HCT116 (cell line): ENCODE data around the gene DYNLRB1. TPM values are rescaled to one million over a fixed set of nuclear protein-coding genes. Genes with fewer than 3 reads are reported as not detected.

Source experiments
- ATAC-seq: fragments of 200-7000 bp; cut with Tn5 transposase; 2 replicates; pipeline ENCODE4 v1.9.1; 2020; ENCODE audit warnings: mild to moderate bottlenecking, moderate library complexity
- BruUV-seq: library from RNA; stranded (reverse); fragments of 400-500 nt; replicated peaks from 2 replicates; lab custom pipeline; 2021; lab: Mats Ljungman, UMichigan
- CTCF ChIA-PET: fragments of 300-600 bp; sonication (Branson Sonifier 250); formaldehyde crosslinking; loops from one replicate; lab custom pipeline; 2021; ENCODE audit warnings: antibody characterized with exemption; lab: Charles Lee
- POLR2A ChIA-PET: fragments of 300-600, 350-600 bp; sonication (Branson Sonifier 250); formaldehyde crosslinking; loops from one replicate; lab custom pipeline; 2021; ENCODE audit warnings: antibody characterized with exemption; lab: Charles Lee
- RAD21 ChIA-PET, 2 experiments: fragments of 300-600 bp; sonication (Branson Sonifier 250); formaldehyde crosslinking; loops; one replicate each; lab custom pipeline; 2023; ENCODE audit warnings: low total read pairs in 2 of 2; ENCODE audit not compliant: uncharacterized antibody in 2 of 2, unreplicated experiment in 2 of 2, low non-redundant PET in 1 of 2; lab: Charles Lee
- DNase-seq: peaks from one replicate; pipeline ENCODE4 v3.0.0-alpha.2; 2010; ENCODE audit warnings: low read depth, low spot score
- H2AFZ ChIP-seq: fragments of 200-600 bp; shearing (Covaris generic), sonication (generic); 2 replicates; pipeline ENCODE4 v1.6.1; 2017; ENCODE audit warnings: low read depth, mixed run types, mixed read lengths, antibody characterized with exemption, low read length; ENCODE audit not compliant: poor library complexity, severe bottlenecking
- H3K27ac ChIP-seq: 2 replicates; pipeline ENCODE4 v1.5.1; 2012; ENCODE audit warnings: low read depth, low read length
- H3K27me3 ChIP-seq: fragments of 200-600 bp; sonication (generic); 2 replicates; pipeline ENCODE4 v1.6.1; 2016; ENCODE audit warnings: mixed run types, low read length, mixed read lengths; ENCODE audit not compliant: insufficient read depth
- H3K36me3 ChIP-seq, 2 experiments: fragments of 200-500 bp in 1 of 2; fragments of 200-600 bp in 1 of 2; sonication (Bioruptor generic) in 1 of 2; sonication (generic) in 1 of 2; 2 replicates each; pipeline versions ENCODE4 v1.5.1 to v1.6.1; 2014 to 2016; ENCODE audit warnings: low read length in 2 of 2, inconsistent platforms in 1 of 2, mixed read lengths in 1 of 2, mixed run types in 1 of 2; ENCODE audit not compliant: insufficient read depth in 2 of 2, control insufficient read depth in 1 of 2
- H3K4me1 ChIP-seq, 2 experiments: fragments of 200-600 bp in 1 of 2; sonication (generic) in 1 of 2; 2 replicates each; pipeline versions ENCODE4 v1.5.1 to v1.6.1; 2012 to 2017; ENCODE audit warnings: low read length in 2 of 2, inconsistent platforms in 1 of 2, mild to moderate bottlenecking in 1 of 2, mixed read lengths in 1 of 2, mixed run types in 1 of 2, moderate library complexity in 1 of 2; ENCODE audit not compliant: insufficient read depth in 2 of 2, control insufficient read depth in 1 of 2
- H3K4me2 ChIP-seq: fragments of 200-600 bp; sonication (generic); 2 replicates; pipeline ENCODE4 v1.6.1; 2017; ENCODE audit warnings: mixed run types, low read length, mixed read lengths
- H3K4me3 ChIP-seq, 2 experiments: fragments of 200-600 bp in 1 of 2; sonication (generic) in 1 of 2; replicated peaks in 1 of 2; 2 replicates each; pipeline ENCODE4 v1.5.1; 2011 to 2016; ENCODE audit warnings: low read length in 2 of 2, control low read depth in 1 of 2, low read depth in 1 of 2, mild to moderate bottlenecking in 1 of 2, mixed read lengths in 1 of 2, mixed run types in 1 of 2
- H3K79me2 ChIP-seq: fragments of 200-600 bp; sonication (generic); 2 replicates; pipeline ENCODE4 v1.6.1; 2017; ENCODE audit warnings: mild to moderate bottlenecking, mixed run types, low read length, moderate library complexity, mixed read lengths; ENCODE audit not compliant: insufficient read depth
- H3K9ac ChIP-seq: fragments of 200-600 bp; sonication (generic); 2 replicates; pipeline ENCODE4 v1.6.1; 2016; ENCODE audit warnings: low read length, mixed read lengths
- H3K9me2 ChIP-seq: fragments of 200-600 bp; sonication (generic), shearing (Covaris generic); 2 replicates; pipeline ENCODE4 v1.6.1; 2017; ENCODE audit warnings: mixed run types, mild to moderate bottlenecking, moderate library complexity; ENCODE audit not compliant: insufficient read depth
- H3K9me3 ChIP-seq, 2 experiments: fragments of 200-500 bp in 1 of 2; fragments of 200-600 bp in 1 of 2; sonication (Bioruptor generic) in 1 of 2; sonication (generic) in 1 of 2; 2 replicates each; pipeline ENCODE4 v1.6.1; 2014 to 2017; ENCODE audit warnings: low read length in 2 of 2, mixed read lengths in 2 of 2, inconsistent platforms in 1 of 2, low read depth in 1 of 2, mild to moderate bottlenecking in 1 of 2, mixed run types in 1 of 2, moderate library complexity in 1 of 2; ENCODE audit not compliant: control insufficient read depth in 1 of 2, insufficient read depth in 1 of 2
- H4K20me1 ChIP-seq: fragments of 200-600 bp; sonication (generic), shearing (Covaris generic); 2 replicates; pipeline ENCODE4 v1.6.1; 2017; ENCODE audit warnings: mixed run types, mild to moderate bottlenecking, moderate library complexity; ENCODE audit not compliant: insufficient read depth
- CBX3 ChIP-seq: IDR thresholded peaks from 2 replicates; pipeline ENCODE4 v1.6.1; 2012; ENCODE audit warnings: low read depth
- EGR1 ChIP-seq: IDR thresholded peaks from 2 replicates; pipeline ENCODE4 v1.6.1; 2012; ENCODE audit warnings: low read depth
- RAD21 ChIP-seq: IDR thresholded peaks from 2 replicates; pipeline ENCODE4 v1.6.1; 2012; ENCODE audit warnings: low read depth, mild to moderate bottlenecking
- SRF ChIP-seq: IDR thresholded peaks from 2 replicates; pipeline ENCODE4 v1.6.1; 2012; ENCODE audit warnings: low read depth
- TCF7L2 ChIP-seq: IDR thresholded peaks from 2 replicates; pipeline ENCODE4 v1.7.0; 2011; ENCODE audit warnings: borderline replicate concordance, inconsistent platforms; ENCODE audit not compliant: insufficient read depth, insufficient read length; ENCODE audit errors: extremely low read depth
- intact Hi-C: fragments of 100-400 bp; cut with micrococcal nuclease; formaldehyde crosslinking; loops from 2 replicates; pipeline ENCODE4 v1.10.0; 2022
- total RNA-seq: library from RNA; stranded (reverse); gene quantifications from one replicate; pipeline ENCODE4 v1.2.1, GENCODE V29; 2021; ENCODE audit not compliant: unreplicated experiment
- TF ChIP-seq, protein P1 (sequence below): IDR thresholded peaks from 2 replicates; pipeline ENCODE4 v1.6.1; 2012
- TF ChIP-seq, protein P2 (sequence below), 3 experiments: fragments of 200-600 bp in 1 of 3; sonication (generic) in 1 of 3; IDR thresholded peaks in 2 of 3; conservative IDR thresholded peaks in 1 of 3; 2 replicates each; pipeline ENCODE4 v1.5.1; 2012 to 2017; ENCODE audit warnings: low read depth in 2 of 3, low read length in 2 of 3, antibody characterized with exemption in 1 of 3, borderline replicate concordance in 1 of 3, control low read depth in 1 of 3, mild to moderate bottlenecking in 1 of 3, mixed read lengths in 1 of 3, mixed run types in 1 of 3, moderate library complexity in 1 of 3; ENCODE audit not compliant: insufficient read depth in 1 of 3
- TF ChIP-seq, protein P3 (sequence below): IDR thresholded peaks from 2 replicates; pipeline ENCODE4 v1.6.1; 2011; ENCODE audit warnings: mild to moderate bottlenecking, low read length, moderate library complexity; ENCODE audit not compliant: insufficient replicate concordance; ENCODE audit errors: extremely low read depth
- TF ChIP-seq, protein P4 (sequence below): IDR thresholded peaks from 2 replicates; pipeline ENCODE4 v1.6.1; 2012; ENCODE audit warnings: low read depth

DYNLRB1 gene
- total RNA-seq, 1 experiment from 2014 or later = 106 TPM

DNA sequence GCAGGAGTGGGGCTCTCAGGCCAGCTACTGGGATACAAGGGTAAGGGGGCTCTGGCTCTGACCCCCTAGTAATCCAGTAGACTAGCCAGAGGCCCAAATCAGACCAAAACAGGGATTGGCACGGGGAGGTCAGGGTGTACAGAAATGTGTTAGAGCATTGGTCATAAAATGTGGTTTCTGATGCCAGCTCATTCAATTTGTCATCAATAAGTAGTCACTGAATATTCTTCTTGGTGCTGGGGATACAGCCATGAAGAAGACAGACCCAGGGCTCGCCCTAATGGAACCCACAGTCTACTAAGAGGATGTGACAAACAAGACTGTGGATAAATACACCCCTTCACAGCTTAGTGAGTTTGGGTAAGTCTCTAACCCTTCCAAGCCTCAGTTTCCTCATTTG is 53.4 kb downstream of the DYNLRB1 start:
- Histone ChIP-seq H4K20me1 (no peaks in the 10 kb centered on the region), H2AFZ (no peak overlapping the region), H3K4me1 (no peaks in the 10 kb centered on the region), H3K9me2 (no peaks in the 10 kb centered on the region), H3K4me2 (no peak overlapping the region), H3K4me3 (no peak overlapping the region), H3K36me3 (0 out of 4 replicates have a peak, but pooled peaks cover 2 to 4% of the 10 kb centered on the region in 2 experiments), H3K9ac (no peak overlapping the region), H3K79me2 (no peaks in the 10 kb centered on the region), H3K27ac (no peak overlapping the region), H3K27me3 (no peaks in the 10 kb centered on the region), H3K9me3 (no peaks in the 10 kb centered on the region)
- RAD21 ChIA-PET = no interaction called here
- intact Hi-C loops = no loop called here
- BruUV-seq = no TSS peak
- CTCF ChIA-PET = no interaction called here
- TF ChIP-seq RAD21 (no peak), CBX3 (no peak), TCF7L2 (no peak), SRF (no peak), EGR1 (no peak)
- TF ChIP-seq, protein P1, sequence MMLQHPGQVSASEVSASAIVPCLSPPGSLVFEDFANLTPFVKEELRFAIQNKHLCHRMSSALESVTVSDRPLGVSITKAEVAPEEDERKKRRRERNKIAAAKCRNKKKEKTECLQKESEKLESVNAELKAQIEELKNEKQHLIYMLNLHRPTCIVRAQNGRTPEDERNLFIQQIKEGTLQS = no peak
- TF ChIP-seq, protein P2, sequence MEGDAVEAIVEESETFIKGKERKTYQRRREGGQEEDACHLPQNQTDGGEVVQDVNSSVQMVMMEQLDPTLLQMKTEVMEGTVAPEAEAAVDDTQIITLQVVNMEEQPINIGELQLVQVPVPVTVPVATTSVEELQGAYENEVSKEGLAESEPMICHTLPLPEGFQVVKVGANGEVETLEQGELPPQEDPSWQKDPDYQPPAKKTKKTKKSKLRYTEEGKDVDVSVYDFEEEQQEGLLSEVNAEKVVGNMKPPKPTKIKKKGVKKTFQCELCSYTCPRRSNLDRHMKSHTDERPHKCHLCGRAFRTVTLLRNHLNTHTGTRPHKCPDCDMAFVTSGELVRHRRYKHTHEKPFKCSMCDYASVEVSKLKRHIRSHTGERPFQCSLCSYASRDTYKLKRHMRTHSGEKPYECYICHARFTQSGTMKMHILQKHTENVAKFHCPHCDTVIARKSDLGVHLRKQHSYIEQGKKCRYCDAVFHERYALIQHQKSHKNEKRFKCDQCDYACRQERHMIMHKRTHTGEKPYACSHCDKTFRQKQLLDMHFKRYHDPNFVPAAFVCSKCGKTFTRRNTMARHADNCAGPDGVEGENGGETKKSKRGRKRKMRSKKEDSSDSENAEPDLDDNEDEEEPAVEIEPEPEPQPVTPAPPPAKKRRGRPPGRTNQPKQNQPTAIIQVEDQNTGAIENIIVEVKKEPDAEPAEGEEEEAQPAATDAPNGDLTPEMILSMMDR (IDR thresholded peaks at IDR 0.05 in 2 of 3, conservative IDR thresholded peaks at IDR 0.05 in 1 of 3; ENCODE audit: borderline replicate concordance in 1 of 3, insufficient read depth in 1 of 3, low read depth in 2 of 3, low read length in 2 of 3) = no peak
- TF ChIP-seq, protein P3, sequence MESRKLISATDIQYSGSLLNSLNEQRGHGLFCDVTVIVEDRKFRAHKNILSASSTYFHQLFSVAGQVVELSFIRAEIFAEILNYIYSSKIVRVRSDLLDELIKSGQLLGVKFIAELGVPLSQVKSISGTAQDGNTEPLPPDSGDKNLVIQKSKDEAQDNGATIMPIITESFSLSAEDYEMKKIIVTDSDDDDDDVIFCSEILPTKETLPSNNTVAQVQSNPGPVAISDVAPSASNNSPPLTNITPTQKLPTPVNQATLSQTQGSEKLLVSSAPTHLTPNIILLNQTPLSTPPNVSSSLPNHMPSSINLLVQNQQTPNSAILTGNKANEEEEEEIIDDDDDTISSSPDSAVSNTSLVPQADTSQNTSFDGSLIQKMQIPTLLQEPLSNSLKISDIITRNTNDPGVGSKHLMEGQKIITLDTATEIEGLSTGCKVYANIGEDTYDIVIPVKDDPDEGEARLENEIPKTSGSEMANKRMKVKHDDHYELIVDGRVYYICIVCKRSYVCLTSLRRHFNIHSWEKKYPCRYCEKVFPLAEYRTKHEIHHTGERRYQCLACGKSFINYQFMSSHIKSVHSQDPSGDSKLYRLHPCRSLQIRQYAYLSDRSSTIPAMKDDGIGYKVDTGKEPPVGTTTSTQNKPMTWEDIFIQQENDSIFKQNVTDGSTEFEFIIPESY = no peak
- TF ChIP-seq, protein P4, sequence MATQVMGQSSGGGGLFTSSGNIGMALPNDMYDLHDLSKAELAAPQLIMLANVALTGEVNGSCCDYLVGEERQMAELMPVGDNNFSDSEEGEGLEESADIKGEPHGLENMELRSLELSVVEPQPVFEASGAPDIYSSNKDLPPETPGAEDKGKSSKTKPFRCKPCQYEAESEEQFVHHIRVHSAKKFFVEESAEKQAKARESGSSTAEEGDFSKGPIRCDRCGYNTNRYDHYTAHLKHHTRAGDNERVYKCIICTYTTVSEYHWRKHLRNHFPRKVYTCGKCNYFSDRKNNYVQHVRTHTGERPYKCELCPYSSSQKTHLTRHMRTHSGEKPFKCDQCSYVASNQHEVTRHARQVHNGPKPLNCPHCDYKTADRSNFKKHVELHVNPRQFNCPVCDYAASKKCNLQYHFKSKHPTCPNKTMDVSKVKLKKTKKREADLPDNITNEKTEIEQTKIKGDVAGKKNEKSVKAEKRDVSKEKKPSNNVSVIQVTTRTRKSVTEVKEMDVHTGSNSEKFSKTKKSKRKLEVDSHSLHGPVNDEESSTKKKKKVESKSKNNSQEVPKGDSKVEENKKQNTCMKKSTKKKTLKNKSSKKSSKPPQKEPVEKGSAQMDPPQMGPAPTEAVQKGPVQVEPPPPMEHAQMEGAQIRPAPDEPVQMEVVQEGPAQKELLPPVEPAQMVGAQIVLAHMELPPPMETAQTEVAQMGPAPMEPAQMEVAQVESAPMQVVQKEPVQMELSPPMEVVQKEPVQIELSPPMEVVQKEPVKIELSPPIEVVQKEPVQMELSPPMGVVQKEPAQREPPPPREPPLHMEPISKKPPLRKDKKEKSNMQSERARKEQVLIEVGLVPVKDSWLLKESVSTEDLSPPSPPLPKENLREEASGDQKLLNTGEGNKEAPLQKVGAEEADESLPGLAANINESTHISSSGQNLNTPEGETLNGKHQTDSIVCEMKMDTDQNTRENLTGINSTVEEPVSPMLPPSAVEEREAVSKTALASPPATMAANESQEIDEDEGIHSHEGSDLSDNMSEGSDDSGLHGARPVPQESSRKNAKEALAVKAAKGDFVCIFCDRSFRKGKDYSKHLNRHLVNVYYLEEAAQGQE = no peak
- POLR2A ChIA-PET = no interaction called here
- ATAC-seq (no peak), DNase-seq (no peak)
